Measurements from ENCODE around the gene PREX1. TPM values are rescaled to one million over a fixed set of nuclear protein-coding genes. Genes with fewer than 3 reads are reported as not detected.
A peak's percentile ranks its signal among the peaks of the same experiment; 100 is the strongest.

PREX1 gene
- total RNA-seq (2021) (3.3 and 4.3 TPM in 2 replicates), Bru-seq, nascent RNA (percentile 33 among the genes with signal in this experiment), BruChase-seq, experiment 1, labeled RNA remaining after a 2-hour chase (percentile 27 among the genes with signal in this experiment), BruChase-seq, experiment 2, labeled RNA remaining after a 6-hour chase (percentile 30 among the genes with signal in this experiment)
- long read RNA-seq, partial matches to known transcripts = 2 of 5 reads
- long read RNA-seq, other reads (novel, unspliced or antisense) = 3 of 5 reads

- no peaks in the 10 kb centered on the region for H3K9me2 ChIP-seq (ENCODE audit: insufficient read depth)
- H3K36me3 ChIP-seq (ENCODE audit: low read depth) = no peaks in the 10 kb centered on the region
- DNase-seq = peak in 1 of 2 experiments; percentile 45
- ChIA-PET CTCF (no interaction called here), POLR2A (ENCODE audit: unreplicated experiment) (no interaction called here)
- H3K4me2 ChIP-seq = no peak within 1 kb of the TSS
- H4K20me1 ChIP-seq (ENCODE audit: insufficient read depth) = no peaks in the 10 kb centered on the region
- no peak within 1 kb of the TSS for H3K27ac ChIP-seq
- peaks cover 33% of the 10 kb centered on the region; the same call in 1 of the 2 replicates for H3F3A ChIP-seq (ENCODE audit: insufficient read depth, low read depth)
- no peaks in the 10 kb centered on the region for H3K27me3 ChIP-seq (ENCODE audit: insufficient read depth, low read depth)
- no peaks in the 10 kb centered on the region for H3K79me2 ChIP-seq (ENCODE audit: low read depth)
- no peaks in the 10 kb centered on the region for H3K9me3 ChIP-seq (ENCODE audit: insufficient read depth, low read depth)
- TF ChIP-seq, protein P1, sequence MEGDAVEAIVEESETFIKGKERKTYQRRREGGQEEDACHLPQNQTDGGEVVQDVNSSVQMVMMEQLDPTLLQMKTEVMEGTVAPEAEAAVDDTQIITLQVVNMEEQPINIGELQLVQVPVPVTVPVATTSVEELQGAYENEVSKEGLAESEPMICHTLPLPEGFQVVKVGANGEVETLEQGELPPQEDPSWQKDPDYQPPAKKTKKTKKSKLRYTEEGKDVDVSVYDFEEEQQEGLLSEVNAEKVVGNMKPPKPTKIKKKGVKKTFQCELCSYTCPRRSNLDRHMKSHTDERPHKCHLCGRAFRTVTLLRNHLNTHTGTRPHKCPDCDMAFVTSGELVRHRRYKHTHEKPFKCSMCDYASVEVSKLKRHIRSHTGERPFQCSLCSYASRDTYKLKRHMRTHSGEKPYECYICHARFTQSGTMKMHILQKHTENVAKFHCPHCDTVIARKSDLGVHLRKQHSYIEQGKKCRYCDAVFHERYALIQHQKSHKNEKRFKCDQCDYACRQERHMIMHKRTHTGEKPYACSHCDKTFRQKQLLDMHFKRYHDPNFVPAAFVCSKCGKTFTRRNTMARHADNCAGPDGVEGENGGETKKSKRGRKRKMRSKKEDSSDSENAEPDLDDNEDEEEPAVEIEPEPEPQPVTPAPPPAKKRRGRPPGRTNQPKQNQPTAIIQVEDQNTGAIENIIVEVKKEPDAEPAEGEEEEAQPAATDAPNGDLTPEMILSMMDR (conservative IDR thresholded peaks at IDR 0.05) = no peak
- TF ChIP-seq EZH2 (IDR thresholded peaks at IDR 0.05; ENCODE audit: low read depth) = no peak
- no peak within 1 kb of the TSS for H2AFZ ChIP-seq
- intact Hi-C loops (cut with micrococcal nuclease; ENCODE audit: unreplicated experiment) = no loop called here
- no TSS peak for BruUV-seq (replicated peaks)
- H3K4me3 ChIP-seq = no peak within 1 kb of the TSS
- H3K4me1 ChIP-seq (replicated peaks; ENCODE audit: insufficient read depth) = peaks cover 39% of the 10 kb centered on the region
These were observed at the start of gene PREX1 for GRCh38 chr20:48827855-48828733. Gene PREX1, minus strand, starts transcription at chr20:48827999. Its CDS starts 139 bp downstream, at chr20:48827860.

- Histone ChIP-seq H3F3A (ENCODE audit: insufficient read depth, low read depth) (peaks cover 9% of the 10 kb centered on the region; the same call in 1 of the 2 replicates), H3K27ac (no peak overlapping the region), H3K4me1 (replicated peaks; ENCODE audit: insufficient read depth) (peaks cover 35% of the 10 kb centered on the region), H2AFZ (no peak overlapping the region), H3K9me3 (ENCODE audit: insufficient read depth, low read depth) (no peaks in the 10 kb centered on the region), H3K36me3 (ENCODE audit: low read depth) (no peaks in the 10 kb centered on the region), H4K20me1 (ENCODE audit: insufficient read depth) (no peaks in the 10 kb centered on the region), H3K4me2 (no peak overlapping the region), H3K79me2 (ENCODE audit: low read depth) (no peaks in the 10 kb centered on the region), H3K9me2 (ENCODE audit: insufficient read depth) (no peaks in the 10 kb centered on the region), H3K4me3 (no peak overlapping the region), H3K27me3 (ENCODE audit: insufficient read depth, low read depth) (no peaks in the 10 kb centered on the region)
- ChIA-PET CTCF (no interaction called here), POLR2A (ENCODE audit: unreplicated experiment) (no interaction called here)
- no peak for TF ChIP-seq EZH2 (IDR thresholded peaks at IDR 0.05; ENCODE audit: low read depth)
- TF ChIP-seq, protein P1 (conservative IDR thresholded peaks at IDR 0.05) = no peak
- intact Hi-C loops (cut with micrococcal nuclease; ENCODE audit: unreplicated experiment) = no loop called here
- no TSS peak for BruUV-seq (replicated peaks)
- DNase-seq = no peak
These were observed 49.5 kb upstream of the PREX1 start for GRCh38 chr20:48877304-48877703.

DNA sequence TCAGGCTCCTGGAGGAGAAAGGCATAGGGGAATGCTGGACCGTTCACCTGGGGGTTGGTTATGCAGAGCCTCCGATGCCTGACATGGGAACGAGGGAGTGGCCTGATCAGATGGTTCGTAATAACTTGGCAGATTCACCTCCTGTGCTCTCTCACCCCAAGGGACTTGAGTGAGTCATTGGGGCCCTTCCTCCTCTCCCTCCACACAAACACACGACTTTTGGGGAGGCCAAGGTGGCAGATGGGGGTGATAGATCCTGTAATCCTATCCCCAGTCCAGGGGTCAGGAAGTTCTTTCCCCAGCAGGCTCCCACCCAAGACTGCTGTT lies 48.1 kb upstream of the PREX1 start:
- TF ChIP-seq, protein P1 (conservative IDR thresholded peaks at IDR 0.05) = no peak
- no peak for TF ChIP-seq EZH2 (IDR thresholded peaks at IDR 0.05; ENCODE audit: low read depth)
- H2AFZ ChIP-seq = no peak overlapping the region

More for the DNA sequence above, 48.1 kb upstream of the PREX1 start:
- intact Hi-C loops (cut with micrococcal nuclease; ENCODE audit: unreplicated experiment) = loop anchor here (1.0 kb wide), 1 partner anchor 45 kb away; no protein-coding TSS in a partner anchor
- Histone ChIP-seq H3K4me3 (no peak overlapping the region), H3K9me2 (ENCODE audit: insufficient read depth) (no peaks in the 10 kb centered on the region), H3K4me1 (replicated peaks; ENCODE audit: insufficient read depth) (peaks cover 35% of the 10 kb centered on the region), H3K9me3 (ENCODE audit: insufficient read depth, low read depth) (no peaks in the 10 kb centered on the region), H3K79me2 (ENCODE audit: low read depth) (no peaks in the 10 kb centered on the region), H3K36me3 (ENCODE audit: low read depth) (no peaks in the 10 kb centered on the region), H4K20me1 (ENCODE audit: insufficient read depth) (no peaks in the 10 kb centered on the region), H3K27me3 (ENCODE audit: insufficient read depth, low read depth) (no peaks in the 10 kb centered on the region), H3K27ac (no peak overlapping the region), H3K4me2 (peak overlapping the region; percentile 43; the same call in 1 of the 2 replicates), H3F3A (ENCODE audit: insufficient read depth, low read depth) (peaks cover 9% of the 10 kb centered on the region; the same call in 1 of the 2 replicates)
- ChIA-PET CTCF (interaction anchor here (0.5 kb wide), 1 partner anchor 54 kb away, joined by 3 read pairs; no protein-coding TSS in a partner anchor), POLR2A (ENCODE audit: unreplicated experiment) (interaction anchor here (0.7 kb wide), 1 partner anchor 1018 kb away, joined by 6 read pairs; no protein-coding TSS in a partner anchor)
- no TSS peak for BruUV-seq (replicated peaks)
- DNase-seq = no peak

Measured in PC-9 (cell line).